Stomach (tissue), 4 donors: ENCODE data around the gene LHX4.

Experiments used
- CTCF ChIP-seq, 7 experiments: fragments of 450-650 bp in 4 of 7; fragments of 200-600 bp in 3 of 7; sonication (generic) in 3 of 7; IDR thresholded peaks; one replicate each; pipeline ENCODE4 v1.5.1; 2016 to 2019; ENCODE audit warnings: antibody characterized with exemption in 7 of 7, control low read depth in 2 of 7, mild to moderate bottlenecking in 1 of 7
- EP300 ChIP-seq: sonication (generic); formaldehyde crosslinking; IDR thresholded peaks from one replicate; pipeline ENCODE4 v1.6.1; 2017; ENCODE audit warnings: antibody characterized with exemption
- POLR2A ChIP-seq, 4 donors: fragments of 450-650 bp; IDR thresholded peaks; one replicate each; pipeline ENCODE4 v1.6.1; 2016; ENCODE audit warnings: antibody characterized with exemption in 4 of 4, control low read depth in 2 of 4, mild to moderate bottlenecking in 1 of 4, moderate library complexity in 1 of 4
- POLR2AphosphoS5 ChIP-seq, 3 donors: sonication (generic); formaldehyde crosslinking; IDR thresholded peaks; one replicate each; pipeline ENCODE4 v1.6.1; 2016; ENCODE audit warnings: antibody characterized with exemption in 3 of 3

- TF ChIP-seq POLR2AphosphoS5 (IDR thresholded peaks at IDR 0.05) (no peak), CTCF (IDR thresholded peaks at IDR 0.05) (no peak), POLR2A (IDR thresholded peaks at IDR 0.05) (no peak), EP300 (no peak)
Measured at GRCh38 chr1:180299479-180300221, 69.6 kb downstream of the LHX4 start.
